Measurements from ENCODE around the gene NETO2. TPM values are rescaled to one million over a fixed set of nuclear protein-coding genes. Genes with fewer than 3 reads are reported as not detected.
"Not testable (repeated sequence)": the region's sequence is repeated elsewhere in the genome, so short reads cannot be mapped to it uniquely, and the experiment has no call there.

The NETO2 gene
- total RNA-seq, 1 experiment from 2014 or later: 394 TPM

- DNase-seq (ENCODE audit: low read depth): no peak
These were observed 9.2 kb downstream of the NETO2 start for GRCh38 chr16:47134550-47134949.

- no peak for DNase-seq (ENCODE audit: low read depth)
These were observed 11.4 kb downstream of the NETO2 start for GRCh38 chr16:47132308-47132707.

GRCh38 chr16:47129755-47130435 is 13.8 kb downstream of the NETO2 start:
- no peak for DNase-seq (ENCODE audit: low read depth)

- no peak for DNase-seq (ENCODE audit: low read depth)
These were observed 16.2 kb downstream of the NETO2 start for GRCh38 chr16:47127541-47127940.

- no peak for DNase-seq (ENCODE audit: low read depth)
These were observed 18.0 kb downstream of the NETO2 start for GRCh38 chr16:47125757-47126156.

GRCh38 chr16:47113130-47113529 is 30.6 kb downstream of the NETO2 start:
- no peak for DNase-seq (ENCODE audit: low read depth)

- peak; percentile 20 for DNase-seq (ENCODE audit: low read depth)
These were observed 32.8 kb downstream of the NETO2 start for GRCh38 chr16:47110939-47111338.

- no peak for DNase-seq (ENCODE audit: low read depth)
These were observed 34.4 kb downstream of the NETO2 start for GRCh38 chr16:47109361-47109760.

- not testable (repeated sequence) for DNase-seq (ENCODE audit: low read depth)
These were observed 40.8 kb downstream of the NETO2 start for GRCh38 chr16:47102921-47103320.

GRCh38 chr16:47097154-47097553 is 46.6 kb downstream of the NETO2 start:
- DNase-seq (ENCODE audit: low read depth): not testable (repeated sequence)

- no peak for DNase-seq (ENCODE audit: low read depth)
These were observed 47.4 kb downstream of the NETO2 start for GRCh38 chr16:47096297-47096696.

- DNase-seq (ENCODE audit: low read depth): no peak
These were observed 59.5 kb downstream of the NETO2 start for GRCh38 chr16:47084198-47084597.

- no peak for DNase-seq (ENCODE audit: low read depth)
These were observed 61.5 kb downstream of the NETO2 start for GRCh38 chr16:47082099-47082865.

- no peak for DNase-seq (ENCODE audit: low read depth)
These were observed 62.6 kb downstream of the NETO2 start for GRCh38 chr16:47081115-47081514.

GRCh38 chr16:47079860-47080259 is 63.9 kb downstream of the NETO2 start:
- no peak for DNase-seq (ENCODE audit: low read depth)

- DNase-seq (ENCODE audit: low read depth): no peak
These were observed 70.3 kb downstream of the NETO2 start for GRCh38 chr16:47073223-47074155.

- DNase-seq (ENCODE audit: low read depth): no peak
These were observed 71.6 kb downstream of the NETO2 start for GRCh38 chr16:47072158-47072557.

- DNase-seq (ENCODE audit: low read depth): no peak
These were observed 73.7 kb downstream of the NETO2 start for GRCh38 chr16:47069841-47070584.

- DNase-seq (ENCODE audit: low read depth): no peak
These were observed 74.4 kb downstream of the NETO2 start for GRCh38 chr16:47069313-47069712.

- DNase-seq (ENCODE audit: low read depth): no peak
These were observed 76.5 kb downstream of the NETO2 start for GRCh38 chr16:47067203-47067602.

All from M059J (cell line).